HG03060 (cell line): ENCODE results near the gene TSR2.

ENCODE experiments used
- ATAC-seq: cut with Tn5 transposase; IDR thresholded peaks from one replicate; pipeline ENCODE4 v1.9.1; 2021; ENCODE audit warnings: low read depth, moderate number of reproducible peaks; ENCODE audit not compliant: unreplicated experiment

TSR2 gene

DNA sequence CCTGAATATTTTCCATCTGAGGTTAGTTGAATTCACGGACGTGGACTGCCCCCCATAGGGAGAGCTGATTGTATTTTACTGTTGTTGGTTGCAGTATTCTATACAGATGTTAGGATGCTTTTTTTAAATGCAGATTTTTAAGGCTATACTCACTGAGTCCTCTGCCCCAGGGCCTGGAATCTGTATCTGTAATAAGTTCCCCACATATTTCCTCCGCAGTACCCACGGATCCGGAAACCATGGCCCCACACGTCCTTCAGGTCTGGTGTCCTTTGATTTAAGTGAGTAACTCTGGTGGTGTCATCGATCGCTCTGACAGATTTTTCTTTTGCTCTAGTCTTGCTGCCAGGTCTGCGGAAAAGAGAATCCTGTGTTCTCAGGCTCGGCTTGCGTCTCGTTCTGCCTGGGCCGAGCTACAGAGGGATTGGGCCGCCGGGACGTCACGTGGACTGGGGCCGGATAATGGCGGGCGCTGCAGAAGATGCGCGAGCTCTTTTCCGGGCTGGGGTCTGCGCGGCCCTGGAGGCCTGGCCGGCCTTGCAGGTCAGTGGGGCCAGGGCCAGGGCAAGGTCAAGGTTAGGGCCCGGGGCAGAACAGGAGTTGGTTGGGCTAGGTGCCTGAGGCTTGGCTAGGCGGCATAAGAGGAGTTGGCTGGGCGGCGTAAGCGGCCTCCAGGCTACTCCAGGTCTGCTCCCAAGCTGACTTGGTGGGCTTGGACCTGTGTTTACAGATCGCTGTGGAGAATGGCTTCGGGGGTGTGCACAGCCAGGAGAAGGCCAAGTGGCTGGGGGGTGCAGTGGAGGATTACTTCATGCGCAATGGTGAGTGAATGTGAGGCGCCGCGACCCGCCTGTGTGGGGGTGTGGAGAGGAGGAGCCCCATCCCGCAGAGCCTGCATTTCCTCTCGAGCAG, at the start of gene TSR2:
Gene TSR2, plus strand, starts transcription at position 445 of the 912 bp plus-strand sequence. Its CDS starts 18 bp downstream, at position 463.
- ATAC-seq, result peak; percentile 90

- ATAC-seq, result no peak
Measured at GRCh38 chrX:54397113-54397512, 43.1 kb upstream of the TSR2 start.

DNA sequence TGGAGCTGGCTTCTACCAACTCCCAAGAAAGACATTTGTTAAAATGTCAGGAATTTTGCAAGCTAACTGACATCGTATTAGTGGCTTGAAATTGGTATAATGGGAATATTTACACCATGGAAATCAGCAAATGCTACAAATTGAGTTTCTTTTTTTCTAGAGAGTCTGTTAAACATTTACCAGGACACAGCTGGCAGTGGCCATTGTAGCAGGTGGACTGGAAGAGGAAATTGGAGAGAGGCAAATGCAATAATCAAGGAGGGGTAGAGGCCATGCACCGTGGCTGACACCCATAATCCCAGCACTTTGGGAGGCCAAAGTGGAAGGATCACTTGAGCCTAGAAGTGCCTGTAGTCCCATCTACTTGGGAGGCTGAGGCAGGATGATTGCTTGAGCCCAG, 32.9 kb upstream of the TSR2 start:
- no peak for ATAC-seq

- ATAC-seq, result no peak
Measured at GRCh38 chrX:54411732-54412131, 28.5 kb upstream of the TSR2 start.

GRCh38 chrX:54413753-54414152, 26.5 kb upstream of the TSR2 start:
- no peak for ATAC-seq

GRCh38 chrX:54415534-54416350, 24.5 kb upstream of the TSR2 start:
- no peak for ATAC-seq

DNA sequence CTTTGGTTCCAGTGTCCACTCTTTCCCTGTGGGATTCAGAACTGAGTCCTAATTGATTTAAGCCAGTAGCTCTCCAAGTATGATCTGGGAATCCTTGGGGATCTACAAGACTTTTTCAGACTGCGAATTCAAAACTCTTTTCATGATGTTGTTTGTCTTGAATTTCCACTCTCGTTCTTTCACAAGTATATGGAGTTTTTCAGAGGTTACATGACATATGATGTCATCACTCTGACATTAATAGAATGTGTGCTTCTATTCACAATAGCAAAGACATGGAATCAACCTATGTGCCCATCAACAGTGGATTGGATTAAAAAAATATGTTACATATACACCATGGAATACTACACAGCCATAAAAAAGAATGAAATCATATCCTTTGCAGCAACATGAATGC, 23.2 kb upstream of the TSR2 start:
- ATAC-seq, result no peak

DNA sequence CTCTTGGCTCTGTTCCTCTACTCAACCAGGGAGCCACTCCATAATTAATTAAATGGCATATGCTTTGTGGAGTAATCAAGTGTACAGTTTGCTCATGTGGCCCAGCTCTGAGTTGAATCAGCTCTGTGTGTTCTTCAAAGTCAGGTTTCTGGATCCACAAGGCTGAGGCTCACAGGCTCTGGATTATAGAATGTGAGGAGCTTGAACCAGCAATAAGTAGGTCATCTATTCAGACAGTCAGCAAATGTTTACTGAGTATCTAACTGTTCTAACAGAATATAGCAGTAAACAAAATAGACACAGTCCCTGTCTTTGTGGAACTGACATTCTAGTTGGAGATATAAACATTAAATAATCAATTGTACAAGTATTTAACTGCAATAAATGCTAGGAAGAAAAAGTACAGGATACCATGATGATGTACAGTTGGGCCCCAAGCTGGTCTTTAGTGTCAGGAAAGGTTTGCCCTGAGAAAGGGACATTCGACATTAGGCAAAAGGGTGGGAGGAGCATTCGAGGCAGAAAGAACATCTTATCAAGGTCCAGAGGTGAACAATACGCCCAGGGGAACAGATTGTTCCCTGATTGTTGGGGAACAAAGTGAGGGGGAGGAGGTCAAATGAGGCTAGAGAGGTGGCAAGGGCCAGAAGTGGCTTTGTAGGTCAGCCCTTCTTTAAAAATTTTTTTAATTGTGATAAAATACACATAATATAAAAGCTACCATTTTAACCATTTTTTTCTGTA, 20.5 kb upstream of the TSR2 start:
- no peak for ATAC-seq

DNA sequence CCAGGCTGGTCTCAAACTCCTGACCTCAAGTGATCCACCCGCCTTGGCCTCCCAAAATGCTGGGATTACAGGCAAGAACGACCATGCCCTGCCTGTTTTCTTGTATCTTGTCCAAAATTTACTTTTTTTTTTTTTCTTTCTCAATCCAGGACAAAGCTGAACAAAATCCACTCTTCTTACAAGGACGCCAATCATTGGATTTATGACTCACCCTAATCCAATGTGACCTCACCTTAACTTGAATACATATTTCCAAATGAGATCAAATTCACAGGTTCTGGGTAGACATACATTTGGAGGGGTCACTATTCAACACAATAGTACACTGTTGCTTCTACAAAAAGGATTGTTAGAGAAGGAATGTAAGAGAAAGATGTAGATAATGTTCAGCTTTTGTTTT, 18.0 kb upstream of the TSR2 start:
- ATAC-seq, result no peak

GRCh38 chrX:54423161-54423888, 16.9 kb upstream of the TSR2 start:
- ATAC-seq, result no peak

- no peak for ATAC-seq
Measured at GRCh38 chrX:54427837-54428424, 12.3 kb upstream of the TSR2 start.

DNA sequence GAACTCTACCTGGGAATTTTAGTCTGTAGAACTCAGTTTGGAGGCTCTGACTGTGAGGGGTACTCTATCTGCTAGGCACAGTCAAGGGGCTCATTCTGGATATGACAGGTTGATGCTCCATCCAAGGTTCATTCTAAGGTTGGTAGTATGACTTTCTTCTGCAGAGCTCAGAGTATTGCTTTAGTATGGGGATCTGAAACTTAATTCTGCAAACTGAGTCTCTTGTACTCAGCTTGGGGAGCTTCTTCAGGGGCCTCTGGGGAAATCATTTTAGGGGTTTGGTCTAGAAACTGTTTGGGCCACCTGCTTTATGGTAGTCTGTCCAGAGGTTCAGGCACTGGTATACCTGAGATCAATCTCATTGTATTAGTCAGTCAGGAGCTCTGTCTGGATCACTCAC, 9.7 kb upstream of the TSR2 start:
- no peak for ATAC-seq

GRCh38 chrX:54435121-54435520, 5.1 kb upstream of the TSR2 start:
- ATAC-seq, result no peak

GRCh38 chrX:54442790-54443189, 2.6 kb downstream of the TSR2 start:
- ATAC-seq, result no peak

DNA sequence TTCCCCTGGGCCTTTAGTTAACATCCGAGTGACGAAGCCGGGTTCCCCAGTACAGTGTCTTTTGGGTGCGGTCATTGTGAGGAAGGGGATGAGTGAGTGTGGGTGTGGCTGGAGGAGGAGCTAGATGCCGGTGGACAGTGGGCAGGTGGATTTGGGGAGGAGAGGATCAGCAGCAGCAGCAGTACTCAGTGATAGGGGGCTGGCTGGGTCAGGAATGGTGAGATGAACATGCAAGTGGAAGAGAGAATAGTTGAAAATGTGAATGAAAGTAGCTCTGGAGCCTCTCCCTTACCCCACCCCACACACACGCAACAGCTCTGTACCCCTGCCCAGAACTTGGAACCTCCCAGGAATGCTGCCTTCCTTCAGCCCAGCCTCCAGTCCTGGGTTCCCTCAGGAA, 4.5 kb downstream of the TSR2 start:
- no peak for ATAC-seq

DNA sequence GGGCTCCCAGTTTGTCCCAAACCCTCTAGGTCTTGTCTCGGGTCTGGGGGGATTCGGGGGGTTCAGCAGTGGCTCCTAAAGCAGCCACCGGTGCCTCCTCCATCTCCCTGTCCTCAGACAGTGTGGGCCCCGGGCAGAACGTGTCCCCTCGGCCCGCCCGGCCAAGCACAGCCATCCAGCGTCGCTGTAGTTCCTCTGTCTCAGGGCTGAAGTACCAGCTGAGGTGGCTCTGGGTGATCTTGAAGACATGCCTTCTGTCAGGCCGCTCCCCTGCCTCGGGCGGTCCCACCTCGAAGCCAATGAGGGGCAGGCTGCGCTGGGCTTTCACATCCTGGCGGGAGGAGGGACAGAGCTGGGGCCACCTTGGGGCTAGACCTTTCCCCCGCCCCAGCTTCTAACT, 5.9 kb downstream of the TSR2 start:
- no peak for ATAC-seq

DNA sequence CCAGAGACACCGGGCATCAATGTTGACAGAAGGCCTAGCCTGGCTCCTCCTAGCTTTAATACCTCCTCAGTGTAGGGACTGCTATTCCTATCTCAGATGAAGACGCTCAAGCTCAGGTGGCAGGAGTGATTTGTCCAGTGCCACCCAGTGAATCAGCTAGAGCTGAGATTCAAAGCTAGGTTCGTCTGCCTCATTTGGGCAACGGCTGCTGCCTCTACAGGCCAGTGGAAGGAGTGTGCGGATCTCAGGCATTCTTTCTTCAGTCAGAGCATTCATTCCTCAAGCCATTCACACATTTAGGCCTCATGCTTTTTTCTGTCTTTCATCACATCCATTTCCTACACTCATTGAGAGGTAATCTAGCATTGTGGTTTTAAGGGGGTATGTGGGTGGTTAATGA, 7.3 kb downstream of the TSR2 start:
- no peak for ATAC-seq

GRCh38 chrX:54449929-54450328, 9.7 kb downstream of the TSR2 start:
- ATAC-seq, result no peak

DNA sequence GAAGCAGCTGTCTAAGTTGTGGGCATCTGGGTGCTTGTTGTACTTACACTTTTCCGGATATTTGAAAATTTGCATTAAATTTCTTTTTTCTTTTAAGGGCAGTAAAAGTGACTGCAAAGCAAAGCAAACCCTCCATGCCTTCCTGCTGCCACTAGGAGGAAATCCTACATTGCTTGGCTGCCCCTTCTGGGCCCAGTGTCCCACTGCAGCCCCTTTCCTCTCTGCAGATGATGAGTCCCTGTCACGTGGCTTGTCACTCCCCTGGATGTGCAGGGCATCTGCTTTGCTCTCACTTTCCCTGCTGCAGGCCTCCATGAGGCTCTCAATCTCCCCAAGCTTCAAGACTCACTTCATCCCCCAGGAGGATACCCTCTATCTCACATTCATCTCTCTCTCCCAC, 12.7 kb downstream of the TSR2 start:
- no peak for ATAC-seq
